Placental epithelial cell (primary cell): Measurements from ENCODE around the gene ARRDC5. TPM values are rescaled to one million over a fixed set of nuclear protein-coding genes. Genes with fewer than 3 reads are reported as not detected.

ENCODE experiments used
- small RNA-seq: library from RNA; depleted of rRNA; stranded (forward); fragments of <200 nt; gene quantifications from one replicate; pipeline ENCODE3, GENCODE V24; 2012
- total RNA-seq: library from RNA; depleted of rRNA; stranded (reverse); fragments of >200 nt; gene quantifications from 2 replicates; pipeline ENCODE4 v1.2.3, GENCODE V29; 2012

The ARRDC5 gene
- not detected in 2 replicates for total RNA-seq

GRCh38 chr19:4902796-4903195 lies at the start of gene ARRDC5:
ARRDC5 (minus strand) TSS chr19:4902896; CDS start chr19:4902825, 71 bp downstream.

GRCh38 chr19:4909156-4909896 lies 6.6 kb upstream of the ARRDC5 start, which contains the start of gene UHRF1:
UHRF1 (plus strand) TSS chr19:4909501; CDS start chr19:4910886, 1,385 bp downstream.

DNA sequence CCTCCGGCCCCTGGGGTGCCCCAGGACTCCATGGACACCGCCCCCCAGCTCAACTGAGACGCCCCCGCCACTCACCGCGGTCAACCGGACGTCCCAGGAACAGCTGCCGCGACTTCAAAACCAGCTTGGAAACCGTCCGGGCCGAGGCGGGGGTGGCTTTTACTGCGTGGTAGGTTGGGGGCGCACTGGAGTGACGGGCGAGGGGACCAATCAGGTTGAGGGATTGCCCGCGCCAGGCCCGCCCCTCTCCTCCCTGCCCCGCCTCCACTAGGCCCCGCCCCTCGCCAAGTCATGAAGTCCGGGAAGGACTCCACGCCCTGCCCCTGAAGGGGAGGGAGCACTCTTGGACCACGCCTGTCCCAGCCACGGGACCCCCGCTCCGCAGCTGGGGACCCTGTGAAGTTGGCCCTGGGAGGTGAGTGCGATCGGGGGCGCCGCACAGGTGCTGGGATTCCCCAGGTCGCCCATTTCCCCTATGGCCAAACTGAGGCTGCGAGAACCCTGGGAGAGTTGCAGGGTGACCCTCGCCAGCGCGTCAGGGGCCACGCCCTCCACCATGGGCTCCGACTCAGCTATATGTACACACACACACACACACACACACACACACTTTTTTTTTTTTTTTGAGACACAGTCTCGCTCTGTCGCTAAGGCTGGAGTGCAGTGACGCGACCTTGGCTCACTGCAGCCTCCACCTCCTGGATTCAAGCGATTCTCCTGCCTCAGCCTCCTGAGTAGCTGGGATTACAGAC lies 35.0 kb downstream of the ARRDC5 start, which contains the start of gene PLIN3:
Gene PLIN3 (minus strand): TSS at position 134 of the 752 bp plus-strand sequence. CDS start 6,273 bp downstream, outside the sequence.

Small RNA genes lying within 50 kb of the gene (small RNA-seq; reads per million reads assigned to genes)
- gene MIR4747, result 0.23 reads per million

Other genes with a start within 250 kb of the ARRDC5 start
- 82.8 and 131 TPM in 2 replicates for gene MYDGF, start 232.6 kb downstream of the ARRDC5 start, total RNA-seq
- gene DPP9, start 179.1 kb downstream of the ARRDC5 start, total RNA-seq, result 36.5 and 52.5 TPM in 2 replicates
- gene FEM1A, start 111.2 kb downstream of the ARRDC5 start, total RNA-seq, result 17.3 and 20.8 TPM in 2 replicates
- 3.3 and 3.5 TPM in 2 replicates for gene TICAM1, start 71.2 kb downstream of the ARRDC5 start, total RNA-seq
- 161 and 270 TPM in 2 replicates for gene PLIN3, start 35.2 kb downstream of the ARRDC5 start, total RNA-seq
- 25.9 and 26.8 TPM in 2 replicates for gene UHRF1, start 6.6 kb upstream of the ARRDC5 start, total RNA-seq
- gene KDM4B, start 66.2 kb upstream of the ARRDC5 start, total RNA-seq, result 80.1 and 92.6 TPM in 2 replicates